ENCODE results near the gene CTSL.

GRCh38 chr9:87729246-87729645 lies 3.3 kb downstream of the CTSL start:
- TF ChIP-seq, protein P1, sequence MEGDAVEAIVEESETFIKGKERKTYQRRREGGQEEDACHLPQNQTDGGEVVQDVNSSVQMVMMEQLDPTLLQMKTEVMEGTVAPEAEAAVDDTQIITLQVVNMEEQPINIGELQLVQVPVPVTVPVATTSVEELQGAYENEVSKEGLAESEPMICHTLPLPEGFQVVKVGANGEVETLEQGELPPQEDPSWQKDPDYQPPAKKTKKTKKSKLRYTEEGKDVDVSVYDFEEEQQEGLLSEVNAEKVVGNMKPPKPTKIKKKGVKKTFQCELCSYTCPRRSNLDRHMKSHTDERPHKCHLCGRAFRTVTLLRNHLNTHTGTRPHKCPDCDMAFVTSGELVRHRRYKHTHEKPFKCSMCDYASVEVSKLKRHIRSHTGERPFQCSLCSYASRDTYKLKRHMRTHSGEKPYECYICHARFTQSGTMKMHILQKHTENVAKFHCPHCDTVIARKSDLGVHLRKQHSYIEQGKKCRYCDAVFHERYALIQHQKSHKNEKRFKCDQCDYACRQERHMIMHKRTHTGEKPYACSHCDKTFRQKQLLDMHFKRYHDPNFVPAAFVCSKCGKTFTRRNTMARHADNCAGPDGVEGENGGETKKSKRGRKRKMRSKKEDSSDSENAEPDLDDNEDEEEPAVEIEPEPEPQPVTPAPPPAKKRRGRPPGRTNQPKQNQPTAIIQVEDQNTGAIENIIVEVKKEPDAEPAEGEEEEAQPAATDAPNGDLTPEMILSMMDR (optimal IDR thresholded peaks at IDR 0.05 in 1 of 3, IDR thresholded peaks at IDR 0.05 in 1 of 3, conservative IDR thresholded peaks at IDR 0.05 in 1 of 3; ENCODE audit: extremely low read depth in 1 of 3, insufficient read depth in 2 of 3, low read length in 3 of 3): no peak
- TF ChIP-seq EZH2 (IDR thresholded peaks at IDR 0.05; ENCODE audit: low read length): no peak

Measured in keratinocyte (primary cell).